HepG2 (cell line): Measurements from ENCODE around the gene SEC14L1. TPM values are rescaled to one million over a fixed set of nuclear protein-coding genes. Genes with fewer than 3 reads are reported as not detected.

Experiments
- ETV5 ChIP-seq: IDR thresholded peaks from 2 replicates; pipeline ENCODE4 v1.6.1; 2018; ENCODE audit warnings: missing biosample characterization, missing genetic modification reagents, inconsistent platforms, borderline replicate concordance
- FOXM1 ChIP-seq: sonication (generic); formaldehyde crosslinking; IDR thresholded peaks from 2 replicates; pipeline ENCODE4 v1.5.0; 2020; ENCODE audit warnings: missing genetic modification reagents
- GTF3A ChIP-seq: sonication (generic); formaldehyde crosslinking; conservative IDR thresholded peaks from 2 replicates; pipeline ENCODE4 v1.4.0; 2020; ENCODE audit warnings: mild to moderate bottlenecking, missing genetic modification reagents
- HMG20B ChIP-seq: conservative IDR thresholded peaks from 2 replicates; pipeline ENCODE4 v1.6.1; 2016; ENCODE audit warnings: missing genetic modification reagents, missing compliant biosample characterization
- MIER2 ChIP-seq: IDR thresholded peaks from 2 replicates; pipeline ENCODE4 v1.6.1; 2016; ENCODE audit warnings: missing biosample characterization, missing genetic modification reagents
- MYNN ChIP-seq: sonication (generic); formaldehyde crosslinking; IDR thresholded peaks from 2 replicates; pipeline ENCODE4 v1.4.0; 2020; ENCODE audit warnings: mild to moderate bottlenecking, low read depth, missing genetic modification reagents
- PCBP1 ChIP-seq: fragments of 200-400 bp; formaldehyde crosslinking; IDR thresholded peaks from 2 replicates; pipeline ENCODE4 v1.6.1; 2017; ENCODE audit warnings: mild to moderate bottlenecking, low read depth, low read length, borderline replicate concordance
- RXRA ChIP-seq: sonication (generic); formaldehyde crosslinking; IDR thresholded peaks from 2 replicates; pipeline ENCODE4 v1.5.1; 2020; ENCODE audit warnings: missing genetic modification reagents
- SETDB1 ChIP-seq: sonication (generic); formaldehyde crosslinking; IDR thresholded peaks from 2 replicates; pipeline ENCODE4 v1.5.1; 2020; ENCODE audit warnings: missing genetic modification reagents, mild to moderate bottlenecking, borderline replicate concordance
- SNAPC2 ChIP-seq: sonication (generic); formaldehyde crosslinking; IDR thresholded peaks from 2 replicates; pipeline ENCODE4 v1.8.1; 2022; ENCODE audit warnings: mild to moderate bottlenecking, missing genetic modification reagents
- SRSF1 ChIP-seq: fragments of 200-400 bp; formaldehyde crosslinking; optimal IDR thresholded peaks from 2 replicates; pipeline ENCODE3; 2017; ENCODE audit warnings: mild to moderate bottlenecking, low read depth, low read length, moderate library complexity
- TRIM22 ChIP-seq: fragments of 450-650 bp; IDR thresholded peaks from 2 replicates; pipeline ENCODE4 v1.6.1; 2017
- ZBTB4 ChIP-seq: sonication (generic); formaldehyde crosslinking; IDR thresholded peaks from 2 replicates; pipeline ENCODE4 v1.4.0; 2020; ENCODE audit warnings: missing genetic modification reagents, mild to moderate bottlenecking, borderline replicate concordance
- ZNF230 ChIP-seq: sonication (generic); formaldehyde crosslinking; IDR thresholded peaks from 2 replicates; pipeline ENCODE4 v1.4.0; 2020; ENCODE audit warnings: mild to moderate bottlenecking, missing genetic modification reagents
- ZNF407 ChIP-seq: sonication (generic); formaldehyde crosslinking; IDR thresholded peaks from one replicate; pipeline ENCODE4 v1.5.1; 2020; ENCODE audit warnings: mild to moderate bottlenecking, missing genetic modification reagents; ENCODE audit errors: not compliant biosample characterization
- ZNF432 ChIP-seq: sonication (generic); formaldehyde crosslinking; IDR thresholded peaks from 2 replicates; pipeline ENCODE4 v1.5.0; 2020; ENCODE audit warnings: missing genetic modification reagents, mild to moderate bottlenecking, borderline replicate concordance
- ZNF747 ChIP-seq: sonication (generic); formaldehyde crosslinking; IDR thresholded peaks from 2 replicates; pipeline ENCODE4 v1.8.1; 2023; ENCODE audit warnings: missing genetic modification reagents, mild to moderate bottlenecking, borderline replicate concordance
- ZSCAN21 ChIP-seq: sonication (generic); formaldehyde crosslinking; IDR thresholded peaks from 2 replicates; pipeline ENCODE4 v1.8.0; 2022; ENCODE audit warnings: mild to moderate bottlenecking, missing genetic modification reagents, moderate library complexity, borderline replicate concordance
- polyA plus RNA-seq, 8 experiments: library from polyadenylated mRNA; depleted of rRNA in 3 of 8; stranded (reverse) in 7 of 8; unstranded in 1 of 8; fragments of >200 nt; fragmentation: Illumina TruSeq in 4 of 8; extraction: Trizol in 4 of 8; gene quantifications; 2 replicates each; pipeline versions ENCODE4 v1.2.1 to v1.2.3, GENCODE V29; 2011 to 2016; ENCODE audit warnings: low read depth in 4 of 8, missing spikeins in 1 of 8, mixed read lengths in 1 of 8; ENCODE audit not compliant: insufficient read depth in 1 of 8
- total RNA-seq, 5 experiments: library from RNA; depleted of rRNA; stranded (reverse); fragments of >200 nt; fragmentation: Illumina TruSeq; extraction: Trizol; gene quantifications; 2 replicates each; pipeline ENCODE4 v1.2.3, GENCODE V29; 2016; ENCODE audit warnings: low read depth in 1 of 5

The SEC14L1 gene
- total and polyA plus RNA-seq, 2 of the 13 experiments (the other 11 are each of a cell fraction or from before 2014, with no cell fraction given) = 26.3 to 43.9 TPM

- TF ChIP-seq SETDB1 (0 out of 2 replicates have a peak, but pooled peaks have one; percentile 37), PCBP1 (no peak), ZBTB4 (CRISPR knock-in tag) (no peak; the same call in 1 of the 2 replicates), GTF3A (CRISPR knock-in tag) (peak; percentile 86; the same call in 1 of the 2 replicates), ZNF432 (CRISPR knock-in tag) (peak; percentile 15; the same call in 1 of the 2 replicates), ZNF230 (CRISPR knock-in tag) (no peak), ZNF747 (CRISPR knock-in tag) (no peak), ETV5 (no peak; the same call in 1 of the 2 replicates), MYNN (CRISPR knock-in tag) (no peak), RXRA (peak; percentile 36; the same call in 1 of the 2 replicates), HMG20B (CRISPR knock-in tag) (no peak), MIER2 (CRISPR knock-in tag) (no peak), FOXM1 (CRISPR knock-in tag) (no peak), TRIM22 (no peak), SNAPC2 (CRISPR knock-in tag) (no peak), SRSF1 (no peak), ZSCAN21 (CRISPR knock-in tag) (peak; percentile 72; the same call in 1 of the 2 replicates), ZNF407 (CRISPR knock-in tag) (peak; percentile 66)
Observed at GRCh38 chr17:77247048-77247541, 106.3 kb downstream of the SEC14L1 start (continued).
